GM21381 (cell line): ENCODE results near the gene SWSAP1.
"Not testable (repeated sequence)": the region's sequence is repeated elsewhere in the genome, so short reads cannot be mapped to it uniquely, and the experiment has no call there.

ENCODE experiments used
- ATAC-seq: cut with Tn5 transposase; IDR thresholded peaks from one replicate; pipeline ENCODE4 v1.9.1; 2021; ENCODE audit warnings: mild to moderate bottlenecking, moderate library complexity; ENCODE audit not compliant: unreplicated experiment

The SWSAP1 gene

DNA sequence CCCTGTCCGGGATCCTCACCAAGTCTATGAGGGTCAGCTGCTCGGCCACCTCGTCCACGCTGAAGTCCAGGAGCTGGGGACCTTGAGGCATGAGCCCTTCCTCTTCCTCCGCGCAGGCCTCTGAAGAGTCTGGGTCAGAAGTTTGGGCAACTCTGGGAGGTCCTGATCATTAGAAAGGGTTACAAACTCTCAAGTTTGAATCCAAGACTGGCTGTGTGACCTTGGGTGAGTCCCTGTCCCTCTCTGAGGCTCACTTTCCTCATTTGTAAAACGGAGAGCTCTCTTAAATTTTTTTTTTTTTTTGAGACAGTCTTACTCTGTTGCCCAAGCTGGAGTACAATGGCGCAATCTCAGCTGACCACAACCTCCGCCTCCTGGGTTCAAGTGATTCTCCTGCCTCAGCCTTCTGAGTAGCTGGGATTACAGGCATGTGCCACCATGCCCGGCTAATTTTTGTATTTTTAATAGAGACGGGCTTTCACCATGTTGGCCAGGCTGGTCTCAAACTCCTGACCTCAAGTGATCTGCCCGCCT, 32.3 kb downstream of the SWSAP1 start:
- not testable (repeated sequence) for ATAC-seq

DNA sequence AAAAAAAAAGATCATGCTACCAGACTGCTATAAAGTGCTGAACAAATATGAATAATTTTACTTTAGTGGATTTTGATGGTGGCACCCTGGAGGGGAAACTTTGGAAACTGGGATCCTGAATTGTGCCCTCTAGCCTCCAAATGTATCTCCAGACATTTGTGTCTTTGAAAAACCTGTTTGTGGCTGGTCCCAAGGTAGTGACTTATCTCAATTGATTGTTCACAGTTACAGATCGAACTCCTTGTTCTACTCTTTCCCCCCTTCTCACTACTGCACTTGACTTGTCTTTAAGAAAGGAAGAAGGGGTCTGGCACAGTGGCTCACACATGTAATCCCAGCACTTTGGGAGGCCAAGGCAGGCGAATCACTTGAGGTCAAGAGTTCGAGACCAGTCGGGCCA, 34.1 kb downstream of the SWSAP1 start:
- no peak for ATAC-seq

DNA sequence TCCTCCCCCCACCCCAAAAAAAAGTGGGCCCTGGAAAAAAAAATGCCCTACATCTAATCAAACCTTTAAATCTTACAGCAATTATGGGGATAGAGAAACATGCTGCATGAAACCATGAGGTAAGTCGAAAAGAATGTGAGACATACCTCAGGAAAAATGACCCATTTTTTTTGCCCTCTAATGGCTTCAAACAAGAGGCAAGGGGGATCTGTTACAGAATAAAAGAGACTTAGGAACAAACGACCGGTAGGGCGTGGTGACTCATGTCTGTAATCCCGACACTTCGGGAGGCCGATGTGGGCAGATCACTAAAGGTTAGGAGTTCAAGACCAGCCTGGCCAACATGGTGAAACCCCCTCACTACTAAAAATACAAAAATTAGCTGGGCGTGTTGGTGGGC, 36.2 kb downstream of the SWSAP1 start:
- ATAC-seq = no peak

DNA sequence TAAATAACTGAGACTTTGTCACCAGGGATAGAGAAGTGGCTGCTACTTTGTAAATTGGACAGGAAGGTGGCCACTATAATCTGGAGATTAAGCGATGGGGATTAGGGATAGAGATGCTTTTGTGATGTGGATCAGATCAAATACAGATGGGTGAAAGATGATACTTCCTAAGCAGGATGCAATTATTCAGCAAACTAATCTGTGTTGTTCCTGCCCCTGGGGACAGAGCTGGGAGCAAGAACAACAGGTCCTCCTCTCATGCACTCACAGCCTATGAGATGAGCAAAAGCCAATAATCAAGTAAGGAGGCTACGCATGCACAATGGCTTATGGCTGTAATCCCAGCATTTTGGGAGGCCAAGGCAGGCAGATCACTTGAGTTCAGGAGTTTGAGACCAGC, 40.1 kb downstream of the SWSAP1 start:
- no peak for ATAC-seq

DNA sequence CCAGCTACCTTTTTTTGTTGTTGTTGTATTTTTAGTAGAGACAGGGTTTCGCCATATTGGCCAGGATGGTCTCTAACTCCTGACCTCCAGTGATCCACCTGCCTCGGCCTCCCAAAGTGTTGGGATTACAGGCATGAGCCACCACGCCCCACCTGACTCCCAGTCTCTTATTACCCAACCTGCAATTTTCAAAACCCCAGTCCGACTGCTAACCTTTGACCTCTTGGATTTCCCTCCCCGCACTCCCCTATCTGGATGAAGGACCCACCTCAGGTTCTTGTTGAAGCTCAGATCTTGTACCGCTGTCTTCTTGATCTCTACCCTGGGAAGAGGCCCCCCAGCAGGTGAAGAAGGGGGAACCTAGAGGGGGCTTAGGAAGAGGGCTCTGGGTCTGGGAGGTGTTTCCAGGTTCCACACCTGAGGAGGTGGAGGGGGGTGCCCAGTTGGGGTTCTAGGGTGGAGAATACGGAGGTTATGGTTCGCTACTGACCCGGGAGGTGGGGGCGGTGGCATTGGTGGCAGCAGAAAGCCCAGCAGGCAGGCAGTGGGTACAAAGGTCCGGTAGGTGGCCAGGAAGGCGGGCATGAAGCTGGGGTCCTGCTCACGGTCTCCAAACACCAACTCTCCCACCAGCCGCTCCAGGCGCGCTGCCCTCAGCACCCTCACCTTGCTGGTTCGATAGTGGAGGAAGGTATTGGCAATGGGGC, 42.0 kb downstream of the SWSAP1 start:
- ATAC-seq = no peak

GRCh38 chr19:11418094-11418548, 43.7 kb downstream of the SWSAP1 start:
- no peak for ATAC-seq

DNA sequence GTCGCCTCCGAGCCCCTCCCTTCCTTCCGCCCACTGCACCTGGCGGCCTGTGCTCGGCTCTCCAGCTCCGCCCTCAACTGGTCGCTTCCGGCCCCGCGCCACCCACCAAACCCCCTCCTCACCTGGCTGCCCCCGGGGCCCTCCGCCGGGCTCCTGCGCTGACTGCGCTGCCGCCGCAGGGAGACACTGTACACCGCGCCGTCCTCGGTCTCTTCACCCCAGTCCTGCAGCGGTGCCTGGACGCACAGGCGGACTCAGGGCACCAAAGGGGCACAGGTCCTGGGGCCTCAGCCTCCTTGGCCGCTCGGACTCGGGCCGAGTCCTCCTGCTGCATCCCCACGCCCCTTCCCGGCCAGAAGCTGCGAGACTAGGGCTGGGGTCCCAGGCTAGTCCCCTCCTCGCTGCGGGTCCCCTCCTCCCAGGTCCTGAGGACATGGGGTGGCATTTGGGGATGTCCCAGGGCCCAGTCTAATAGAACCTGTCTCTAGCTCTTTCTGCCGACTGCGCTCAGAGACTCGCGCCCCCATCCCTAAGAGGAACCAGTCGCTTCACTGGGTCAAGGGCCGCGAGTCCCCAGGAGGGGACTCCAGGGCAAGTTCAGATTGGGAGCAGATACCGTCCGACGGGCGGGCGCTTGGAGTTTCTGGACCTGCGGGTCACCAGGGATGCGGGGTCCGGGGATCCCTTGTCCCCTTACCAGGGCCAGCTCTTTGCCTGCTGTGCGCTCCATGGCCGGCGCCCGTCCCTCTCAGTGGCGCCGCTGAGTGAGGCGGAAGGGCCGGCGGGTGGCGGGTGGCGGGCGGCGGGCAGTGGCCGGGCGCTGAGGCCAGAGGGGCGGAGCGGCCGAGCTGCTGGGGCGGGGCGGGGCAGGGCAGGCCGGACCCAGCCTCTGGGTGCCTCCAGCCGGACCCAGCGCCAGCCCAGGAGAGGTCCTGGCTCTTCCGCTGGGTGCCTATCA, 44.4 kb downstream of the SWSAP1 start, which contains the start of gene RGL3:
Gene RGL3 (minus strand): TSS at position 766 of the 958 bp plus-strand sequence. CDS start 36 bp downstream, at position 730.
- ATAC-seq = no peak

GRCh38 chr19:11420429-11421370, 46.2 kb downstream of the SWSAP1 start:
- ATAC-seq = no peak

DNA sequence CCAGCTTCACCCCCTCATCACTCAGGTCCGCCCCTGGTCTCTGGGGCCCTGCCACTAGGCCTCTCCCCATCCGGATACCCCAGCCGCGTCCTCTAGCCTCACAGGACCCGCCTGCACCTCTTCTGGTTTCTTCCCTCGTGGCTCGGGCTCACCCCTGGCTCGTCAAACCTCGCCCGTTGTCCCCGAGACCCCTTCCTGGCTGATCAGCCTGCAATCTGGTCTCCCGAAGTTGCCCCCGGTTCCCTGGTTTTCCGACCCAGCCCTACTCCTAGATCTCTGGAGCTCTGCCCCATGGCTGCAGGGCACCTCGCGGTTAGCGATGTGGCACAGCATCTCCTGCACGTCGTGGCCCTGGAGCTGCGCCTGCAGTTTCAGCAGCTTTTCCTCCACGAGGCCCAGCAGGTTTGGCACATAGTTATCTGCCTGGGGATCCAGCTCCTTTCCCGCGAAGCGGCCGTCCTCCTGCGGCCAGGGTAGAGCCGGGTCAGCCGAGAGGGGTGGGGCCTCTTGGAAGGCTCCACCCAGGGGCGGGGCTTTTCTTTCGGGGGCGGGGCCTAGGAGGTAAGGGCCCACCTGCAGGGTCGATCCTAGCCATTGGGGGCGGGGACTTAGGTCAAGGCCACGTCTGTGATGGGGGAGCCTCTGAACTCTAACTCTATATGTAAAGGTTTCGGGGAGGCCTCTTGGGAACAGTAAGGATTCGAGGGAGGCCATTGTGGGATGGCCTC, 47.1 kb downstream of the SWSAP1 start:
- ATAC-seq = no peak

- peak; percentile 47 for ATAC-seq
Observed at GRCh38 chr19:11422163-11423065, 47.9 kb downstream of the SWSAP1 start.

GRCh38 chr19:11423164-11423790, 48.8 kb downstream of the SWSAP1 start:
- ATAC-seq = no peak

DNA sequence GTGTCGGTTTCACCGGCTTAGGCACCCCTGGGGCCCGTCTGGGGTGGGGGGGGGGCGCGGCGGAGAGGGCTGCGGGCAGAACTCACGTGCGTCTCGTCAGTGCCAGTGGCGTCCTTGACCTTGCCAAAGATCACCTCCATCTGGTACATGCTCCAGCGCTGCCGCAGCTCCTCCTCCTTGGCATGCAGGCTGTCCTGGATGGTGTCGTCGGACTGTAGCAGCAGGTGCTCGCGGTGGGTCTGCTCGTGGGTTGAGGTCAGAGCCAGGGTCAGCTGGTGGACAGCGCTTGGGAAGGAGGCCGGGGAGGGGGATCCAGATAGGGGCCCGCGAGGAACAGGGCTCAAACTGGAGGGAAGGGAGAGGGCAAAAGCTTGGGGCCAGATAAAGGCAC, 49.3 kb downstream of the SWSAP1 start:
- no peak for ATAC-seq
